ENCODE measurements around the gene EEF1AKMT3. TPM values are rescaled to one million over a fixed set of nuclear protein-coding genes. Genes with fewer than 3 reads are reported as not detected.

The EEF1AKMT3 gene
- total RNA-seq, 1 donor from 2014 or later = 7.3 TPM

- TF ChIP-seq CTCF (IDR thresholded peaks at IDR 0.05; ENCODE audit: insufficient read depth, low read length, poor library complexity, severe bottlenecking) = no peak
- Histone ChIP-seq H3K27me3 (ENCODE audit: control insufficient read depth, insufficient read depth, low read length) (no peaks in the 10 kb centered on the region), H3K36me3 (ENCODE audit: control insufficient read depth, insufficient read depth, low read length) (peaks cover 1% of the 10 kb centered on the region), H3K4me3 (ENCODE audit: low read depth, low read length) (no peak overlapping the region)
- DNase-seq (ENCODE audit: low read depth) = no peak
Measured at GRCh38 chr12:57811028-57811755, 38.8 kb downstream of the EEF1AKMT3 start.

GRCh38 chr12:57813111-57813970 lies 40.9 kb downstream of the EEF1AKMT3 start:
- no peak for DNase-seq (ENCODE audit: low read depth)
- H3K4me3 ChIP-seq (ENCODE audit: low read depth, low read length) = no peak overlapping the region
- no peaks in the 10 kb centered on the region for H3K27me3 ChIP-seq (ENCODE audit: control insufficient read depth, insufficient read depth, low read length)
- no peak for TF ChIP-seq CTCF (IDR thresholded peaks at IDR 0.05; ENCODE audit: insufficient read depth, low read length, poor library complexity, severe bottlenecking)
- no peaks in the 10 kb centered on the region for H3K36me3 ChIP-seq (ENCODE audit: control insufficient read depth, insufficient read depth, low read length)

- Histone ChIP-seq H3K27me3 (ENCODE audit: control insufficient read depth, insufficient read depth, low read length) (no peaks in the 10 kb centered on the region), H3K4me3 (ENCODE audit: low read depth, low read length) (no peak overlapping the region), H3K36me3 (ENCODE audit: control insufficient read depth, insufficient read depth, low read length) (peaks cover 2% of the 10 kb centered on the region)
- no peak for TF ChIP-seq CTCF (IDR thresholded peaks at IDR 0.05; ENCODE audit: insufficient read depth, low read length, poor library complexity, severe bottlenecking)
- DNase-seq (ENCODE audit: low read depth) = no peak
Measured at GRCh38 chr12:57813971-57814772, 41.8 kb downstream of the EEF1AKMT3 start.

- H3K36me3 ChIP-seq (ENCODE audit: control insufficient read depth, insufficient read depth, low read length) = peaks cover 2% of the 10 kb centered on the region
- H3K27me3 ChIP-seq (ENCODE audit: control insufficient read depth, insufficient read depth, low read length) = no peaks in the 10 kb centered on the region
- no peak overlapping the region for H3K4me3 ChIP-seq (ENCODE audit: low read depth, low read length)
- no peak for DNase-seq (ENCODE audit: low read depth)
- no peak for TF ChIP-seq CTCF (IDR thresholded peaks at IDR 0.05; ENCODE audit: insufficient read depth, low read length, poor library complexity, severe bottlenecking)
Measured at GRCh38 chr12:57815177-57816000, 43.0 kb downstream of the EEF1AKMT3 start.
